MG63 (cell line): ENCODE results near the gene MUC6. TPM values are rescaled to one million over a fixed set of nuclear protein-coding genes. Genes with fewer than 3 reads are reported as not detected.
A peak's percentile ranks its signal among the peaks of the same experiment; 100 is the strongest.
"Not testable (repeated sequence)": the region's sequence is repeated elsewhere in the genome, so short reads cannot be mapped to it uniquely, and the experiment has no call there.

Experiments
- DNase-seq: peaks from one replicate; pipeline ENCODE4 v3.0.0-alpha.2; 2020
- H3K27me3 ChIP-seq: fragments of 250-450 bp; sonication (Bioruptor Pico); 2 replicates; pipeline ENCODE4 v1.5.1; 2020; ENCODE audit warnings: mild to moderate bottlenecking, moderate library complexity
- H3K36me3 ChIP-seq: fragments of 250-450 bp; sonication (Bioruptor Pico); 2 replicates; pipeline ENCODE4 v1.5.1; 2020; ENCODE audit warnings: mild to moderate bottlenecking, moderate library complexity
- H3K4me3 ChIP-seq: fragments of 250-450 bp; sonication (Bioruptor Pico); 2 replicates; pipeline ENCODE4 v1.5.1; 2020; ENCODE audit warnings: mild to moderate bottlenecking, moderate library complexity
- H3K9me3 ChIP-seq: fragments of 250-450 bp; sonication (Bioruptor Pico); 2 replicates; pipeline ENCODE4 v1.5.1; 2020; ENCODE audit warnings: mild to moderate bottlenecking, moderate library complexity
- total RNA-seq: library from RNA; depleted of rRNA; stranded (reverse); fragments of >200 nt; shearing (Covaris generic); gene quantifications from 2 replicates; pipeline ENCODE4 v1.2.3, GENCODE V29; 2014; ENCODE audit warnings: low replicate concordance; rRNA removed

The MUC6 gene
- total RNA-seq, 1 experiment from 2014 or later = not detected

DNA sequence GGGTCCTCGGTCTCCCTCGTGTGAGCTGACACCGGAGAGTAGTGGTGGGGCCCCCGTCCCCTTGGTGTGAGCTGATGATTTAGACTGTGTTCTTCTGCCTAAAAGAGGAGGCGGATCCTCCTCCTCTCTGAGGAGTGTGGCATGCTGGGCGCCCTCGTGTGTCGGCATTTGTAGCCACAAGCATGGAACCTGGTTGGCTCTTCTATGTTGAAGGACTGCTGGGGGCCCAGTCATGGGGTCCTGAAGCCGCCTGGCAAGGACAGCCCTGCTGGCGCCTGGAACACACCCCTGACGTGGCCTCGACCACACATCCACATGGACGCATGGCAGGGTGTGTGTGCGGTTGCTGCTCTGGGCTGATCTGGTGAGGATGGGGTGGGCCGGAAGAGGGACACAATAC is 60.7 kb downstream of the MUC6 start:
- Histone ChIP-seq H3K4me3 (no peak overlapping the region), H3K27me3 (no peaks in the 10 kb centered on the region), H3K9me3 (no peaks in the 10 kb centered on the region), H3K36me3 (peaks cover 44% of the 10 kb centered on the region)
- DNase-seq = peak; percentile 17

DNA sequence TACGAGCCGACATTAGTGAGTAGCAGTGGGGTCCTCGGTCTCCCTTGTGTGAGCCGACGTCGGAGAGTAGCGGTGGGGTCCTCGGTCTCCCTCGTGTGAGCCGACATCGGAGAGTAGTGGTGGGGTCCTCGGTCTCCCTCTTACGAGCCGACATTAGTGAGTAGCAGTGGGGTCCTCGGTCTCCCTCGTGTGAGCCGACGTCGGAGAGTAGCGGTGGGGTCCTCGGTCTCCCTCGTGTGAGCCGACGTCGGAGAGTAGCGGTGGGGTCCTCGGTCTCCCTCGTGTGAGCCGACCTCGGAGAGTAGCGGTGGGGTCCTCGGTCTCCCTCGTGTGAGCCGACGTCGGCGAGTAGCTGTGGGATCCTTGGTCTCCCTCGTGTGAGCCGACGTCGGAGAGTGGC is 61.1 kb downstream of the MUC6 start:
- DNase-seq, H3K9me3 ChIP-seq, H3K27me3 ChIP-seq, H3K4me3 ChIP-seq: not testable (repeated sequence)
- H3K36me3 ChIP-seq = peaks cover 45% of the 10 kb centered on the region

- no peaks in the 10 kb centered on the region for H3K9me3 ChIP-seq
- H3K27me3 ChIP-seq = no peaks in the 10 kb centered on the region
- no peak overlapping the region for H3K4me3 ChIP-seq
- no peak for DNase-seq
- H3K36me3 ChIP-seq = peaks cover 47% of the 10 kb centered on the region
Measured at GRCh38 chr11:973237-973636, 63.3 kb downstream of the MUC6 start.

DNA sequence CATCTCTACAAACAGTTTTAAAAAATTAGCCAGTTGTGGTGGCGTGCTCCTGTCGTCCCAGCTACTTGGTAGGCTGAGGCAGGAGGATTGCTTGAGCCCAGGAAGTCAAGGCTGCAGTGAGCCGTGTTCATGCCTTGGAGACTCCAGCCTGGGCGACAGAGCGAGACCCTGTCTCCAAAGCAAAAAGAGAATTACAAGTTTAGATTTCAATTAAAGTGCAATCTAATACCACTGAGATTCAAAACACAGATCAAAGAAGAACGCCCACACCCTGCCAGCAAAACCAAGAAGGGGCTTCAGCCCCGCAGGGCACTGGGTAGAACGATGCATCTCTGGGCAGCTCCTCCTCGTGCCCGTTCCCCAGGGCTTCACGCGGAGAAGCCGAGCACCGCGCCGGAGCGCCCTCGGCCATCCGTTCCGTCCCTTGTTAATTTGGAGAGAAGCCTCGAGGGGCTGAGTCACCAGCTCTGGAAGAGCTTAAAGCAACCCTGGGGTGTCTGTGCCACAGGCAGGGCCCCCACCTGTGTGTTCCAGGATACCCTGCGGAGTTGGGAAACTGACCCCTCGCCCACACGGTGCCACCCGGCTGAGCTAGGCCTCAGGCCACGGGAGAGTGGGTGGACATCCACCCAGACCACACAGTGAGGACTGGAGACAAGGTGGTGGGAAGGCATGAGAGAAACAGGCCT is 63.9 kb downstream of the MUC6 start:
- H3K4me3 ChIP-seq = no peak overlapping the region
- no peaks in the 10 kb centered on the region for H3K9me3 ChIP-seq
- DNase-seq = no peak
- H3K36me3 ChIP-seq = peaks cover 43% of the 10 kb centered on the region
- H3K27me3 ChIP-seq = no peaks in the 10 kb centered on the region

DNA sequence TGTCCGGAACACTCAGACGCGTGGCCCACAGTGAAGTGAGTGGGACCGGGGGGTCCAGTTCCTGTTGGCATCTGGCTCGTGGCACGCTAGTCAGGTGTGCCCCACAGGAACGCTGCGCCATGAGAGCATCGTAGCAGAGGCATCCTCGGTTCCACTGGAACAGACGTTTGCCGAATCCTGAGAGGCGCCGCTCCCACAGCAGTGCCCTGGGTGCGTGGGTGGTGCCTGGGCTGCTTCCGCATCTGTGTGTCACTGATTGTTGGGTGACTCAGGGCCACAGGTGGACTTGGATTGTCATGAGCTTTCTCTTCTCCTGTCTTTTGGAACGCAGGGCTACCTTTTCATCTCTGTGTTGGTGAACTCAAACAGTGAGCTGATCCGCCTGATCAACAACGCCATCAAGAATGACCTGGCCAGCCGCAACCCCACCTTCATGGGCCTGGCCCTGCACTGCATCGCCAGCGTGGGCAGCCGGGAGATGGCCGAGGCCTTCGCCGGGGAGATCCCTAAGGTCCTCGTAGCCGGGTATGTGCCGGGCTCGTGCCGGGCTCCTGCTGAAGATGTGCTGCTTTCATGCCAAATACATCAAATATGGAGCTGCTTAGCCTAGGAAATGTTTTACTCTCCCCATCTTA is 64.7 kb downstream of the MUC6 start:
- peaks cover 40% of the 10 kb centered on the region for H3K36me3 ChIP-seq
- H3K27me3 ChIP-seq = no peaks in the 10 kb centered on the region
- no peak for DNase-seq
- H3K4me3 ChIP-seq = no peak overlapping the region
- no peaks in the 10 kb centered on the region for H3K9me3 ChIP-seq

DNA sequence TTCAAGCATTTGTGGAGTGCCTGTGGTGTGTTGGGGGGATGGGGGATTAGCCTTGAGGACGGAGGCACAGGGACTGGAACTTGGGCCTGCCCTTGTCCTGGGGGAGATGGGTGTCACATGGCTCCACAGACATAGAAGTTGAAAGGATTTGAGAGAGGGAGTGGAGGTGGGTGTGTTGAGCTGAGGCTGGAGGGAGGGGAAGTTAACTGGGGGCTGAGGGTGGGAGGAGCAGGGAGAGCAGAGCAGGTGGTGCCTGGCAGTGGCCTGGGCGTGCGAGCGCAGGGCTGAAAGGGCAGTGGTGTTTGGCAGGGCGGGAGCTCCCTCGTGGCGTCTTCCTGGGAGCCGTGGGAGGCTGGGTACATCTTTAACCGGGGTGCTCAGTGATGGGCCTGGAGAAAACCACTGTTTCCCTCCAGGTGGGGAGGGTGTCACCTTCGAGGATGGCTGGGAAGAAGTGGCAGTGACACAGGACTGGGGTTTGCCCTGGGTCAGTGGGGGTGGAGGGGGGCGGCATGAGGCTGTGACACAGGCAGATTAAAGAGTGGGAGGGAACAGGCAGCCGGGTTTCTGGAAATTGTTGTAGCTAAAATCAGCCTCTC is 65.3 kb downstream of the MUC6 start:
- DNase-seq = no peak
- Histone ChIP-seq H3K4me3 (no peak overlapping the region), H3K27me3 (no peaks in the 10 kb centered on the region), H3K9me3 (no peaks in the 10 kb centered on the region), H3K36me3 (peaks cover 38% of the 10 kb centered on the region)

GRCh38 chr11:970319-970871 is 66.1 kb downstream of the MUC6 start:
- Histone ChIP-seq H3K27me3 (no peaks in the 10 kb centered on the region), H3K9me3 (no peaks in the 10 kb centered on the region), H3K4me3 (no peak overlapping the region), H3K36me3 (peaks cover 36% of the 10 kb centered on the region)
- DNase-seq = no peak

DNA sequence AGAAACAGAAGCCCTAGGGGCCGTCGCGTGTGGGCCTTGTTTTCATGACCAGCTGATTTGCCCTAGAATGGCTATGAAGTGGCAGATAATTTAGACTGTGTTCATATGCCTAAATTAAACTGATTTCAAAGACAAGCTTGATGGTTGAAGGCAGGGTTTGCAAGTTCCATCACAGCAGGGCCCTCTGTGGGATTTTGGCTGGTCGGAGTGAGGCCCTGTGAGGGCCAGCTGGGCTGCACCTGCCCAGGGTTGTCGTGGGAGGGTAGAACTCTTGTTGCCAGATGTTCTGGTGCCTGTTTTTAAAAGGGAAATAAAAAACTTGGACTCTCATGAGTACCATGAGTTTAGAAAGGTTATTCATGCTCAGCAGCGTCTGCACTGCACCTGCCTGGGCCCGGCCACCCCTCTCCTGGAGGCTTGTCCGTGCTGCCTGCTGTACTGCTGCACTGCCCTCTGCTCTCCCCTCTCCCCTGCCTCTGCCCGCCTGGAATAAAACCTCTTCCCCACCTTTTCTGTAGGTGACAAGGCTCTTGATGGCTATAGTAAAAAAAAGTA is 66.8 kb downstream of the MUC6 start:
- DNase-seq = no peak
- H3K36me3 ChIP-seq = peaks cover 36% of the 10 kb centered on the region

GRCh38 chr11:968822-969221 is 67.7 kb downstream of the MUC6 start:
- H3K4me3 ChIP-seq = no peak overlapping the region
- no peaks in the 10 kb centered on the region for H3K27me3 ChIP-seq
- H3K9me3 ChIP-seq = no peaks in the 10 kb centered on the region
- peaks cover 40% of the 10 kb centered on the region for H3K36me3 ChIP-seq
- no peak for DNase-seq

More for the DNA sequence above, 66.8 kb downstream of the MUC6 start:
- H3K9me3 ChIP-seq = no peaks in the 10 kb centered on the region
- no peak overlapping the region for H3K4me3 ChIP-seq
- no peaks in the 10 kb centered on the region for H3K27me3 ChIP-seq

GRCh38 chr11:967995-968751 is 68.3 kb downstream of the MUC6 start:
- no peak overlapping the region for H3K4me3 ChIP-seq
- H3K36me3 ChIP-seq = peaks cover 38% of the 10 kb centered on the region
- H3K9me3 ChIP-seq = no peaks in the 10 kb centered on the region
- H3K27me3 ChIP-seq = no peaks in the 10 kb centered on the region
- DNase-seq = no peak

DNA sequence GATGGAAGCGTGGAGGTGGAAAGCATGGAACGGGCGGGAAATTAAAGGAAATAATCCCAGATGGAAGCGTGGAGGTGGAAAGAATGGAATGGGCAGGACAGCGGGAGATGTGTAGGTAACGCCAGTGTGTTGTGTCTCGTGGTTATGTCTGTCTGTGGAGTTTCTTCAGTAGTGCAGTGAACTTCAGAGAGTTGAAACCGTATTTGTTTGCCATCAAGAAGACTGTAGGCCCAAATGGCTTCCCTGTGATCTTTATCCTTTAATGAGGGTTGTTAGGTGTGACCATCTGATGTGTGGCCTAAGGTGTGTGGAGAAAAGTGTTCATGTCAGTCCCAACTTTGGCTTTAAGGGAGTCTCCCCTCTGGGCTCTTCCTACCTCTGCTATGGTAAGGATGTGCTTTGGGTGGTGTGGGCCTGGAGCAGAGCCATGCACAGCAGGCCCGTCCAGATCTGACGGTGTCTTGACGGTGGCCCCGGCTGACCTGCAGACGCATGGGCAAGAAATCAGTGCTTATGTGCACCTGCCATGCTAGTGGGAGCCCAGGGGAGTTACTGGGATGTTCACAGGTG is 71.2 kb downstream of the MUC6 start:
- Histone ChIP-seq H3K4me3 (no peak overlapping the region), H3K9me3 (no peaks in the 10 kb centered on the region), H3K27me3 (no peaks in the 10 kb centered on the region), H3K36me3 (peaks cover 28% of the 10 kb centered on the region)
- no peak for DNase-seq

GRCh38 chr11:963852-964251 is 72.7 kb downstream of the MUC6 start:
- H3K36me3 ChIP-seq = peaks cover 30% of the 10 kb centered on the region
- no peak for DNase-seq
- no peak overlapping the region for H3K4me3 ChIP-seq
- no peaks in the 10 kb centered on the region for H3K9me3 ChIP-seq
- no peaks in the 10 kb centered on the region for H3K27me3 ChIP-seq

Other genes starting within 250 kb of the MUC6 start
- gene CEND1, start 246.6 kb downstream of the MUC6 start, total RNA-seq = not detected in 2 replicates
- 28.6 and 31.3 TPM in 2 replicates for gene SLC25A22, start 238.4 kb downstream of the MUC6 start, total RNA-seq
- gene PIDD1, start 231.5 kb downstream of the MUC6 start, total RNA-seq = 4.9 and 10.8 TPM in 2 replicates
- gene RPLP2, start 226.8 kb downstream of the MUC6 start, total RNA-seq = 770 and 1,105 TPM in 2 replicates
- gene PNPLA2, start 217.8 kb downstream of the MUC6 start, total RNA-seq = 4.2 and 12.4 TPM in 2 replicates
- not detected in 2 replicates for gene CRACR2B, start 208.8 kb downstream of the MUC6 start, total RNA-seq
- gene CD151, start 203.8 kb downstream of the MUC6 start, total RNA-seq = 1,173 and 1,451 TPM in 2 replicates
- gene POLR2L, start 194.2 kb downstream of the MUC6 start, total RNA-seq = 9.7 and 190 TPM in 2 replicates
- gene TSPAN4, start 193.9 kb downstream of the MUC6 start, total RNA-seq = 222 and 399 TPM in 2 replicates
- 88.4 and 139 TPM in 2 replicates for gene CHID1, start 125.9 kb downstream of the MUC6 start, total RNA-seq
- 22.2 and 43.1 TPM in 2 replicates for gene AP2A2, start 110.8 kb downstream of the MUC6 start, total RNA-seq
- not detected in 2 replicates for gene MUC2, start 38.2 kb upstream of the MUC6 start, total RNA-seq
- gene MUC5AC, start 121.2 kb upstream of the MUC6 start, total RNA-seq = not detected in 2 replicates
- not detected in 2 replicates for gene MUC5B, start 186.3 kb upstream of the MUC6 start, total RNA-seq